T-helper 1 cell treated with Interleukin-12 subunit alpha and Interleukin-12 subunit beta and Interleukin-4 antibody, amounts not matched to agents 30 ng/mL and 1 ng/mL, for 36 hours (primary cell): ENCODE data around the gene MTX1. TPM values are rescaled to one million over a fixed set of nuclear protein-coding genes. Genes with fewer than 3 reads are reported as not detected.

Experiments
- intact Hi-C: fragments of 100-400 bp; cut with micrococcal nuclease; formaldehyde crosslinking; loops from one replicate; pipeline ENCODE4 v1.15.1; 2024
- total RNA-seq: library from RNA; stranded (reverse); gene quantifications from 2 replicates; pipeline ENCODE4 v1.2.3, GENCODE V29; 2022

MTX1 gene
- total RNA-seq, 1 donor from 2014 or later, result 43.5 TPM

GRCh38 chr1:155254714-155255242, 46.3 kb downstream of the MTX1 start:
- intact Hi-C loops, result loop anchor here (1.0 to 2.0 kb wide), 5 partner anchors 13 to 766 kb away; partner anchors contain the start of genes CLK2 and SSR2

GRCh38 chr1:155255243-155256007, 46.9 kb downstream of the MTX1 start, which contains the start of gene ENTREP3:
ENTREP3 (minus strand) TSS chr1:155255483; CDS start chr1:155254877, 606 bp downstream.
- intact Hi-C loops, result loop anchor here (1.0 to 2.0 kb wide), 5 partner anchors 14 to 765 kb away; partner anchors contain the start of genes CLK2 and SSR2

DNA sequence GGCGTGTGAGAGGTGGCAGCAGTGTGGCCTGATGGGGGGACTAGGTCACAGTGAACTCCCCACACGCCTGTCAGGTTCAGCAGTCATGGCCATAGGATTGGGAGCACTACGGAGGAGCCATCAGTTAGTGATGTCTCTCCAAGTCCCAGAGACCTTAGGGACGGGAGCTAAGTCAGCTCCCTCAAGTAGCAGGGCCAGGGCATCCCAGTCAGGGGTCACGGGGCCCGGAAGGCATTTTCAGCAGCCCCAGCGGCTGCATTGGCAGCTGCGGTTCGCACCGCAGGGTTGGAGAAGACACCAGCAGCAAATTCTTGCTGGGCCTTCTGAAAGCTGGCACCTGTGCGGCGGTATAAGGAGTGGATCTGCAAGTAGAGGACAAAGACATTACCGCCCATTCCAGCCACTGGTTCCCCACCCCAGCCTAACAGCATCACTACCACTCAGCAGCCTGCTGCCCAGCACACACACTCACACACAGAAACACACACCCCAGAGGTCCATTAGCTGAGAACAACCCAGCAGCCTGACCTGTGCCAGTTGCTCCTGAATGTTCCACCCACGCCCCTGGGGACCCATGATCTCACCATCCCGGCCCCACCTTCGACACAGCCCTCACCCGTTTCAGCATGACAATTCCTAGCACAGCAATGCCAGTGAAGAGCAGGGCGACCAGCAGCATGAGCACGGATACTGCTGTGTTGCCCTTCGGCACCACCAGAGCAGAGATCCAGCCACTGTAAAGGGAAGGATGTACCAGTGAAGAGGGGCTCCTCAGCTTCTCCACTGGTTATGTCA, 47.8 kb downstream of the MTX1 start:
- intact Hi-C loops, result no loop called here

- intact Hi-C loops, result no loop called here
Observed at GRCh38 chr1:155260276-155260675, 51.8 kb downstream of the MTX1 start.

DNA sequence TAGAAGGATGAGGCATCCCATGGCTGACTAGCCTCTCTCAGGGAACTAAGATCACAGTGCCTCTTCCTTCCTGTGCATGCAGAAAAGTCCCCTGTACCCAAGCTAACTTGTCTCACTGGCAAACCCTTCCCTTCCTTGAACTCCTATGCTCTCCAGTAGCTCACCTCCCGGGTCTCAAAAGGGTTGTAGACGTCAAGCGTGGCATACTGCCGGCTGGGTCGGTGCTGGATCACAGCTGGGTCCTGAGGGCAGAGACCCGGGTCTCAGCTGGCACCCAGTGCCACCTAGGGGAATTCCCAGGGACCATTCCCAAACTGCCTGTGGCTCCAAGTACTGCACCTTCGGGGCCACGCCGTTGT, 53.0 kb downstream of the MTX1 start:
- intact Hi-C loops, result no loop called here

GRCh38 chr1:155261852-155262673, 53.6 kb downstream of the MTX1 start, which contains the start of gene SCAMP3:
SCAMP3 (minus strand) TSS chr1:155262360; CDS start chr1:155262151, 209 bp downstream.
- intact Hi-C loops, result loop anchor here (1.0 to 2.0 kb wide), 7 partner anchors 11 to 759 kb away; partner anchors contain the start of genes CLK2, FDPS, HCN3 and MTX1

DNA sequence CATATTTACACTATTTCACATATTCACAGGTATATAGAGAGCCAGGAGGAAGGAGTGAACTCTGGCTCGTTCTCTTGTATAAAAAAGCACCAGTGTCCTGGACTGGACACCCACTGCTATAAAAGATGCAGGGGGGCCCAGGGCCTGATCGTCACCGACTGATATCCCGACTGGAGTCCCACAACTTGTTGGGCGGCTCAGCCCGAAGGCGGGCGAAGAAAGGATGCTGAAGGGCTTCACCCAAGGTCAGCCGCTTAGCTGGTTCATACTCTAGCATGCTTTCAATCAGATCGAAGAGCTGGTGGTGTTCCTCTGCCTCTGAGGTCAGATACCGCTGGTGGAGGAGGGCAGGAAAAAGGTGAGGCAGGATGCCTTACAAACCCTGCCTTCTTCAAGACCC, 54.6 kb downstream of the MTX1 start:
- intact Hi-C loops, result loop anchor here (2.0 kb wide), 1 partner anchor 758 kb away; the partner anchor contains the start of gene SSR2

Other genes starting within 250 kb of the MTX1 start
- 45.6 and 47.0 TPM in 2 replicates for gene PYGO2, start 246.9 kb upstream of the MTX1 start, total RNA-seq
- 81.1 and 86.2 TPM in 2 replicates for gene SHC1, start 237.9 kb upstream of the MTX1 start, total RNA-seq
- 104 and 112 TPM in 2 replicates for gene CKS1B, start 234.0 kb upstream of the MTX1 start, total RNA-seq
- 55.8 and 56.9 TPM in 2 replicates for gene FLAD1, start 225.4 kb upstream of the MTX1 start, total RNA-seq
- 0.93 and 0.98 TPM in 2 replicates for gene LENEP, start 215.1 kb upstream of the MTX1 start, total RNA-seq
- 158 and 173 TPM in 2 replicates for gene ZBTB7B, start 205.9 kb upstream of the MTX1 start, total RNA-seq
- 0.15 and 0.29 TPM in 2 replicates for gene DCST2, start 174.9 kb upstream of the MTX1 start, total RNA-seq
- gene DCST1, start 174.9 kb upstream of the MTX1 start, total RNA-seq, result not detected in 2 replicates
- 51.6 and 53.2 TPM in 2 replicates for gene ADAM15, start 157.4 kb upstream of the MTX1 start, total RNA-seq
- 5.9 and 6.6 TPM in 2 replicates for gene EFNA4, start 145.0 kb upstream of the MTX1 start, total RNA-seq
- 0.90 and 2.3 TPM in 2 replicates for gene EFNA3, start 129.9 kb upstream of the MTX1 start, total RNA-seq
- gene EFNA1, start 80.8 kb upstream of the MTX1 start, total RNA-seq, result not detected in 2 replicates
- gene SLC50A1, start 72.8 kb upstream of the MTX1 start, total RNA-seq, result 27.9 and 32.5 TPM in 2 replicates
- gene DPM3, start 68.2 kb upstream of the MTX1 start, total RNA-seq, result 35.7 and 38.4 TPM in 2 replicates
- gene KRTCAP2, start 35.4 kb upstream of the MTX1 start, total RNA-seq, result 224 and 225 TPM in 2 replicates
- 19.8 and 20.1 TPM in 2 replicates for gene TRIM46, start 34.8 kb upstream of the MTX1 start, total RNA-seq
- gene THBS3, start 798 bp upstream of the MTX1 start, total RNA-seq, result 19.7 and 20.6 TPM in 2 replicates
- 18.3 and 20.5 TPM in 2 replicates for gene ENTREP3, start 46.8 kb downstream of the MTX1 start, total RNA-seq
- gene SCAMP3, start 53.7 kb downstream of the MTX1 start, total RNA-seq, result 152 and 165 TPM in 2 replicates
- 88.4 and 91.1 TPM in 2 replicates for gene CLK2, start 64.8 kb downstream of the MTX1 start, total RNA-seq
- gene HCN3, start 68.8 kb downstream of the MTX1 start, total RNA-seq, result 2.3 and 2.5 TPM in 2 replicates
- gene PKLR, start 92.7 kb downstream of the MTX1 start, total RNA-seq, result not detected in 2 replicates
- gene FDPS, start 100.2 kb downstream of the MTX1 start, total RNA-seq, result 194 and 195 TPM in 2 replicates
- 23.9 and 26.3 TPM in 2 replicates for gene RUSC1, start 112.2 kb downstream of the MTX1 start, total RNA-seq